HepG2 (cell line): ENCODE measurements around the gene TBC1D24. TPM values are rescaled to one million over a fixed set of nuclear protein-coding genes. Genes with fewer than 3 reads are reported as not detected.

Experiments used
- BHLHE40 ChIP-seq: IDR thresholded peaks from 2 replicates; pipeline ENCODE4 v1.6.1; 2011; ENCODE audit warnings: low read length, improper control_type of control experiment
- FOXP1 ChIP-seq, 2 experiments: fragments of 450-650 bp in 1 of 2; IDR thresholded peaks; 2 replicates each; pipeline ENCODE4 v1.6.1; 2017 to 2018; ENCODE audit warnings: antibody characterized with exemption in 1 of 2
- HES4 ChIP-seq: sonication (generic); formaldehyde crosslinking; IDR thresholded peaks from 2 replicates; pipeline ENCODE4 v1.9.0; 2021; ENCODE audit warnings: mild to moderate bottlenecking, missing genetic modification reagents, borderline replicate concordance
- NFIB ChIP-seq: sonication (generic); formaldehyde crosslinking; IDR thresholded peaks from 2 replicates; pipeline ENCODE4 v1.9.0; 2021; ENCODE audit warnings: missing genetic modification reagents, mild to moderate bottlenecking, borderline replicate concordance
- XBP1 ChIP-seq: sonication (generic); formaldehyde crosslinking; IDR thresholded peaks from 2 replicates; pipeline ENCODE4 v1.5.0; 2020; ENCODE audit warnings: missing genetic modification reagents
- ZNF556 ChIP-seq: sonication (generic); formaldehyde crosslinking; IDR thresholded peaks from 2 replicates; pipeline ENCODE4 v1.4.0; 2020; ENCODE audit warnings: mild to moderate bottlenecking, missing genetic modification reagents, borderline replicate concordance
- ZSCAN20 ChIP-seq: sonication (generic); formaldehyde crosslinking; IDR thresholded peaks from 2 replicates; pipeline ENCODE4 v1.4.0; 2020; ENCODE audit warnings: missing genetic modification reagents, mild to moderate bottlenecking, borderline replicate concordance
- polyA plus RNA-seq, 8 experiments: library from polyadenylated mRNA; depleted of rRNA in 3 of 8; stranded (reverse) in 7 of 8; unstranded in 1 of 8; fragments of >200 nt; fragmentation: Illumina TruSeq in 4 of 8; extraction: Trizol in 4 of 8; gene quantifications; 2 replicates each; pipeline versions ENCODE4 v1.2.1 to v1.2.3, GENCODE V29; 2011 to 2016; ENCODE audit warnings: low read depth in 4 of 8, missing spikeins in 1 of 8, mixed read lengths in 1 of 8; ENCODE audit not compliant: insufficient read depth in 1 of 8
- total RNA-seq, 5 experiments: library from RNA; depleted of rRNA; stranded (reverse); fragments of >200 nt; fragmentation: Illumina TruSeq; extraction: Trizol; gene quantifications; 2 replicates each; pipeline ENCODE4 v1.2.3, GENCODE V29; 2016; ENCODE audit warnings: low read depth in 1 of 5
- TF ChIP-seq, protein P1 (sequence below): sonication (generic); formaldehyde crosslinking; IDR thresholded peaks from 2 replicates; pipeline ENCODE4 v1.8.1; 2022; ENCODE audit warnings: low read depth, mild to moderate bottlenecking, missing genetic modification reagents
- TF ChIP-seq, protein P2 (sequence below): sonication (generic); formaldehyde crosslinking; IDR thresholded peaks from 2 replicates; pipeline ENCODE4 v1.4.0; 2020; ENCODE audit warnings: missing genetic modification reagents, borderline replicate concordance
- TF ChIP-seq, protein P3 (sequence below): sonication (generic); formaldehyde crosslinking; IDR thresholded peaks from 2 replicates; pipeline ENCODE4 v1.9.0; 2021; ENCODE audit warnings: mild to moderate bottlenecking, missing genetic modification reagents
- TF ChIP-seq, protein P4 (sequence below): sonication (generic); formaldehyde crosslinking; IDR thresholded peaks from 2 replicates; pipeline ENCODE4 v1.9.0; 2022; ENCODE audit warnings: low read depth, missing genetic modification reagents

TBC1D24 gene
- total and polyA plus RNA-seq, 2 of the 13 experiments (the other 11 are each of a cell fraction or from before 2014, with no cell fraction given): 7.7 to 13.7 TPM

DNA sequence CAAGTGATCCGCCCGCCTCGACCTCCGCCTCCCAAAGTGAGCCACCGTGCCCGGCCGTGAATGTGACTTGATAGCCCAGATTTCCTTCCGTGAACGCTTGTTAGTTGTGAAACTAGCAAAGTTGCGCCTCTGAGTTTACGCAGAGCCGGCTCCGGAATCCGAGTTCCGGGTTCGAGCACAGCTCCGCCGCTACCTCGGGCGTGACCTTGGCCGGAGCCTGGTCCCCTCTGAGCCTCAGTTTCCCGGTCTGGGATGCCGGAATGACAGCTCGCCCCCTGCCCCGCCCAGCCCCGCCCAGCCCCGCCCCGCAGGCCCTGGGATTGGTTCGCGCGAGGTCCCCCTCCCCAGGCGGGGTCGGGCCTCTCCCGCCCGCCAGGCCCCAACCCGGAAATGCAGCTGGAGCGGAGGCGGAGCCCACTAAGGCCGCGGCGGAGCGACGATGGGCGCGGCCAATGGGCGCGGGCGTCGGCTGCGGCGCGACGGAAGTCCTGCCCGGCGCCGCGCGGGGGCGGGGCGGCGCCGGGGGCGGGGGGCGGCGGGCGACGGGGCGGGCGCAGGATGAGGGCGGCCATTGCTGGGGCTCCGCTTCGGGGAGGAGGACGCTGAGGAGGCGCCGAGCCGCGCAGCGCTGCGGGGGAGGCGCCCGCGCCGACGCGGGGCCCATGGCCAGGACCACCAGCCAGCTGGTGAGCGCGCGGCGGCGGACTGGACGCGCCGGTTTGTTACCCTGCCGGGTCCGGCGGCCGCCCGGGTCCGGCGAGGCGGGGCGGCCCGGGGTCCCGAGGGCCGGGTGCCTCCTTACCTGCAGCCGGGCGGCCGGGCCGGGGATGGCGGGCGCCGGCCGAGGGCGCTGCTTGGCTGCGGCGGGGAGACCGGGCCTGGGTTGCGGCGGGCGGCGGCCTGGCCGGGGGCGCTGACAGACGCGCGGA, 62.8 kb downstream of the TBC1D24 start, which contains the start of gene PDPK1 (continued):
- TF ChIP-seq ZSCAN20 (no peak), FOXP1 (IDR thresholded peaks at IDR 0.05) (no peak), FOXP1 (CRISPR knock-in tag; IDR thresholded peaks at IDR 0.05) (no peak), ZNF556 (CRISPR knock-in tag) (no peak), XBP1 (CRISPR knock-in tag) (no peak), BHLHE40 (no peak), HES4 (CRISPR knock-in tag) (0 out of 2 replicates have a peak, but pooled peaks have one; percentile 57), NFIB (no peak)
- TF ChIP-seq, protein P1, sequence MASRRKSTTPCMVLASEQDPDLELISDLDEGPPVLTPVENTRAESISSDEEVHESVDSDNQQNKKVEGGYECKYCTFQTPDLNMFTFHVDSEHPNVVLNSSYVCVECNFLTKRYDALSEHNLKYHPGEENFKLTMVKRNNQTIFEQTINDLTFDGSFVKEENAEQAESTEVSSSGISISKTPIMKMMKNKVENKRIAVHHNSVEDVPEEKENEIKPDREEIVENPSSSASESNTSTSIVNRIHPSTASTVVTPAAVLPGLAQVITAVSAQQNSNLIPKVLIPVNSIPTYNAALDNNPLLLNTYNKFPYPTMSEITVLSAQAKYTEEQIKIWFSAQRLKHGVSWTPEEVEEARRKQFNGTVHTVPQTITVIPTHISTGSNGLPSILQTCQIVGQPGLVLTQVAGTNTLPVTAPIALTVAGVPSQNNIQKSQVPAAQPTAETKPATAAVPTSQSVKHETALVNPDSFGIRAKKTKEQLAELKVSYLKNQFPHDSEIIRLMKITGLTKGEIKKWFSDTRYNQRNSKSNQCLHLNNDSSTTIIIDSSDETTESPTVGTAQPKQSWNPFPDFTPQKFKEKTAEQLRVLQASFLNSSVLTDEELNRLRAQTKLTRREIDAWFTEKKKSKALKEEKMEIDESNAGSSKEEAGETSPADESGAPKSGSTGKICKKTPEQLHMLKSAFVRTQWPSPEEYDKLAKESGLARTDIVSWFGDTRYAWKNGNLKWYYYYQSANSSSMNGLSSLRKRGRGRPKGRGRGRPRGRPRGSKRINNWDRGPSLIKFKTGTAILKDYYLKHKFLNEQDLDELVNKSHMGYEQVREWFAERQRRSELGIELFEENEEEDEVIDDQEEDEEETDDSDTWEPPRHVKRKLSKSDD (CRISPR knock-in tag): no peak
- TF ChIP-seq, protein P2, sequence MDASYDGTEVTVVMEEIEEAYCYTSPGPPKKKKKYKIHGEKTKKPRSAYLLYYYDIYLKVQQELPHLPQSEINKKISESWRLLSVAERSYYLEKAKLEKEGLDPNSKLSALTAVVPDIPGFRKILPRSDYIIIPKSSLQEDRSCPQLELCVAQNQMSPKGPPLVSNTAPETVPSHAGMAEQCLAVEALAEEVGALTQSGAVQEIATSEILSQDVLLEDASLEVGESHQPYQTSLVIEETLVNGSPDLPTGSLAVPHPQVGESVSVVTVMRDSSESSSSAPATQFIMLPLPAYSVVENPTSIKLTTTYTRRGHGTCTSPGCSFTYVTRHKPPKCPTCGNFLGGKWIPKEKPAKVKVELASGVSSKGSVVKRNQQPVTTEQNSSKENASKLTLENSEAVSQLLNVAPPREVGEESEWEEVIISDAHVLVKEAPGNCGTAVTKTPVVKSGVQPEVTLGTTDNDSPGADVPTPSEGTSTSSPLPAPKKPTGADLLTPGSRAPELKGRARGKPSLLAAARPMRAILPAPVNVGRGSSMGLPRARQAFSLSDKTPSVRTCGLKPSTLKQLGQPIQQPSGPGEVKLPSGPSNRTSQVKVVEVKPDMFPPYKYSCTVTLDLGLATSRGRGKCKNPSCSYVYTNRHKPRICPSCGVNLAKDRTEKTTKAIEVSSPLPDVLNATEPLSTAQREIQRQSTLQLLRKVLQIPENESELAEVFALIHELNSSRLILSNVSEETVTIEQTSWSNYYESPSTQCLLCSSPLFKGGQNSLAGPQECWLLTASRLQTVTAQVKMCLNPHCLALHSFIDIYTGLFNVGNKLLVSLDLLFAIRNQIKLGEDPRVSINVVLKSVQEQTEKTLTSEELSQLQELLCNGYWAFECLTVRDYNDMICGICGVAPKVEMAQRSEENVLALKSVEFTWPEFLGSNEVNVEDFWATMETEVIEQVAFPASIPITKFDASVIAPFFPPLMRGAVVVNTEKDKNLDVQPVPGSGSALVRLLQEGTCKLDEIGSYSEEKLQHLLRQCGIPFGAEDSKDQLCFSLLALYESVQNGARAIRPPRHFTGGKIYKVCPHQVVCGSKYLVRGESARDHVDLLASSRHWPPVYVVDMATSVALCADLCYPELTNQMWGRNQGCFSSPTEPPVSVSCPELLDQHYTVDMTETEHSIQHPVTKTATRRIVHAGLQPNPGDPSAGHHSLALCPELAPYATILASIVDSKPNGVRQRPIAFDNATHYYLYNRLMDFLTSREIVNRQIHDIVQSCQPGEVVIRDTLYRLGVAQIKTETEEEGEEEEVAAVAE (CRISPR knock-in tag): no peak
- TF ChIP-seq, protein P3, sequence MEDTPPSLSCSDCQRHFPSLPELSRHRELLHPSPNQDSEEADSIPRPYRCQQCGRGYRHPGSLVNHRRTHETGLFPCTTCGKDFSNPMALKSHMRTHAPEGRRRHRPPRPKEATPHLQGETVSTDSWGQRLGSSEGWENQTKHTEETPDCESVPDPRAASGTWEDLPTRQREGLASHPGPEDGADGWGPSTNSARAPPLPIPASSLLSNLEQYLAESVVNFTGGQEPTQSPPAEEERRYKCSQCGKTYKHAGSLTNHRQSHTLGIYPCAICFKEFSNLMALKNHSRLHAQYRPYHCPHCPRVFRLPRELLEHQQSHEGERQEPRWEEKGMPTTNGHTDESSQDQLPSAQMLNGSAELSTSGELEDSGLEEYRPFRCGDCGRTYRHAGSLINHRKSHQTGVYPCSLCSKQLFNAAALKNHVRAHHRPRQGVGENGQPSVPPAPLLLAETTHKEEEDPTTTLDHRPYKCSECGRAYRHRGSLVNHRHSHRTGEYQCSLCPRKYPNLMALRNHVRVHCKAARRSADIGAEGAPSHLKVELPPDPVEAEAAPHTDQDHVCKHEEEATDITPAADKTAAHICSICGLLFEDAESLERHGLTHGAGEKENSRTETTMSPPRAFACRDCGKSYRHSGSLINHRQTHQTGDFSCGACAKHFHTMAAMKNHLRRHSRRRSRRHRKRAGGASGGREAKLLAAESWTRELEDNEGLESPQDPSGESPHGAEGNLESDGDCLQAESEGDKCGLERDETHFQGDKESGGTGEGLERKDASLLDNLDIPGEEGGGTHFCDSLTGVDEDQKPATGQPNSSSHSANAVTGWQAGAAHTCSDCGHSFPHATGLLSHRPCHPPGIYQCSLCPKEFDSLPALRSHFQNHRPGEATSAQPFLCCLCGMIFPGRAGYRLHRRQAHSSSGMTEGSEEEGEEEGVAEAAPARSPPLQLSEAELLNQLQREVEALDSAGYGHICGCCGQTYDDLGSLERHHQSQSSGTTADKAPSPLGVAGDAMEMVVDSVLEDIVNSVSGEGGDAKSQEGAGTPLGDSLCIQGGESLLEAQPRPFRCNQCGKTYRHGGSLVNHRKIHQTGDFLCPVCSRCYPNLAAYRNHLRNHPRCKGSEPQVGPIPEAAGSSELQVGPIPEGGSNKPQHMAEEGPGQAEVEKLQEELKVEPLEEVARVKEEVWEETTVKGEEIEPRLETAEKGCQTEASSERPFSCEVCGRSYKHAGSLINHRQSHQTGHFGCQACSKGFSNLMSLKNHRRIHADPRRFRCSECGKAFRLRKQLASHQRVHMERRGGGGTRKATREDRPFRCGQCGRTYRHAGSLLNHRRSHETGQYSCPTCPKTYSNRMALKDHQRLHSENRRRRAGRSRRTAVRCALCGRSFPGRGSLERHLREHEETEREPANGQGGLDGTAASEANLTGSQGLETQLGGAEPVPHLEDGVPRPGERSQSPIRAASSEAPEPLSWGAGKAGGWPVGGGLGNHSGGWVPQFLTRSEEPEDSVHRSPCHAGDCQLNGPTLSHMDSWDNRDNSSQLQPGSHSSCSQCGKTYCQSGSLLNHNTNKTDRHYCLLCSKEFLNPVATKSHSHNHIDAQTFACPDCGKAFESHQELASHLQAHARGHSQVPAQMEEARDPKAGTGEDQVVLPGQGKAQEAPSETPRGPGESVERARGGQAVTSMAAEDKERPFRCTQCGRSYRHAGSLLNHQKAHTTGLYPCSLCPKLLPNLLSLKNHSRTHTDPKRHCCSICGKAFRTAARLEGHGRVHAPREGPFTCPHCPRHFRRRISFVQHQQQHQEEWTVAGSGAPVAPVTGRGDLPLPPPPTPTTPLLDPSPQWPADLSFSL: 0 out of 2 replicates have a peak, but pooled peaks have one; percentile 35
- TF ChIP-seq, protein P4, sequence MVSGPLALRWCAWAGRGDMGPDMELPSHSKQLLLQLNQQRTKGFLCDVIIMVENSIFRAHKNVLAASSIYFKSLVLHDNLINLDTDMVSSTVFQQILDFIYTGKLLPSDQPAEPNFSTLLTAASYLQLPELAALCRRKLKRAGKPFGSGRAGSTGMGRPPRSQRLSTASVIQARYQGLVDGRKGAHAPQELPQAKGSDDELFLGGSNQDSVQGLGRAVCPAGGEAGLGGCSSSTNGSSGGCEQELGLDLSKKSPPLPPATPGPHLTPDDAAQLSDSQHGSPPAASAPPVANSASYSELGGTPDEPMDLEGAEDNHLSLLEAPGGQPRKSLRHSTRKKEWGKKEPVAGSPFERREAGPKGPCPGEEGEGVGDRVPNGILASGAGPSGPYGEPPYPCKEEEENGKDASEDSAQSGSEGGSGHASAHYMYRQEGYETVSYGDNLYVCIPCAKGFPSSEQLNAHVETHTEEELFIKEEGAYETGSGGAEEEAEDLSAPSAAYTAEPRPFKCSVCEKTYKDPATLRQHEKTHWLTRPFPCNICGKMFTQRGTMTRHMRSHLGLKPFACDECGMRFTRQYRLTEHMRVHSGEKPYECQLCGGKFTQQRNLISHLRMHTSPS (CRISPR knock-in tag): no peak
